ENCODE data around the gene CCDC157.

CCDC157 gene

GRCh38 chr22:30406400-30406799 is 49.6 kb downstream of the CCDC157 start:
- Histone ChIP-seq H3K4me3 (ENCODE audit: low read length, poor library complexity, severe bottlenecking) (no peak overlapping the region), H3K4me2 (ENCODE audit: low read depth, low read length, poor library complexity, severe bottlenecking) (no peak overlapping the region), H3K9me2 (replicated peaks; ENCODE audit: low read depth, low read length) (no peaks in the 10 kb centered on the region), H3K9ac (ENCODE audit: low read depth, low read length, poor library complexity, severe bottlenecking) (no peak overlapping the region), H3F3A (ENCODE audit: low read depth) (no peaks in the 10 kb centered on the region), H4K20me1 (ENCODE audit: insufficient read depth, low read length, poor library complexity, severe bottlenecking) (peaks cover 5% of the 10 kb centered on the region), H3K79me2 (ENCODE audit: insufficient read depth, low read length) (no peaks in the 10 kb centered on the region; the same call in 1 of the 2 replicates), H3K27me3 (ENCODE audit: insufficient read depth, low read length, poor library complexity, severe bottlenecking) (no peaks in the 10 kb centered on the region), H3K9me3 (ENCODE audit: insufficient read depth, low read depth, low read length) (no peaks in the 10 kb centered on the region), H2AFZ (ENCODE audit: low read length) (no peak overlapping the region), H3K36me3 (ENCODE audit: insufficient read depth, low read length) (peaks cover 40% of the 10 kb centered on the region; the same call in 1 of the 2 replicates), H3K4me1 (ENCODE audit: insufficient read depth, low read length, poor library complexity, severe bottlenecking) (peaks cover 15% of the 10 kb centered on the region)
- TF ChIP-seq CTCF (conservative IDR thresholded peaks at IDR 0.05; ENCODE audit: low read length) (no peak), EZH2phosphoT487 (IDR thresholded peaks at IDR 0.05; ENCODE audit: borderline replicate concordance) (no peak)

- Histone ChIP-seq H3K4me3 (ENCODE audit: low read length, poor library complexity, severe bottlenecking) (no peak overlapping the region), H3K4me2 (ENCODE audit: low read depth, low read length, poor library complexity, severe bottlenecking) (peak overlapping the region; percentile 29), H3K9ac (ENCODE audit: low read depth, low read length, poor library complexity, severe bottlenecking) (no peak overlapping the region), H3K9me2 (replicated peaks; ENCODE audit: low read depth, low read length) (no peaks in the 10 kb centered on the region), H3K4me1 (ENCODE audit: insufficient read depth, low read length, poor library complexity, severe bottlenecking) (peaks cover 8% of the 10 kb centered on the region), H3K79me2 (ENCODE audit: insufficient read depth, low read length) (no peaks in the 10 kb centered on the region), H3F3A (ENCODE audit: low read depth) (no peaks in the 10 kb centered on the region), H3K9me3 (ENCODE audit: insufficient read depth, low read depth, low read length) (no peaks in the 10 kb centered on the region), H3K36me3 (ENCODE audit: insufficient read depth, low read length) (peaks cover 57% of the 10 kb centered on the region; the same call in 1 of the 2 replicates), H2AFZ (ENCODE audit: low read length) (no peak overlapping the region), H4K20me1 (ENCODE audit: insufficient read depth, low read length, poor library complexity, severe bottlenecking) (peaks cover 5% of the 10 kb centered on the region), H3K27me3 (ENCODE audit: insufficient read depth, low read length, poor library complexity, severe bottlenecking) (no peaks in the 10 kb centered on the region)
- TF ChIP-seq CTCF (conservative IDR thresholded peaks at IDR 0.05; ENCODE audit: low read length) (no peak), EZH2phosphoT487 (IDR thresholded peaks at IDR 0.05; ENCODE audit: borderline replicate concordance) (no peak)
Measured at GRCh38 chr22:30408388-30409102, 51.7 kb downstream of the CCDC157 start.

GRCh38 chr22:30411780-30412179 is 55.0 kb downstream of the CCDC157 start:
- H3F3A ChIP-seq (ENCODE audit: low read depth): no peaks in the 10 kb centered on the region
- H3K79me2 ChIP-seq (ENCODE audit: insufficient read depth, low read length): no peaks in the 10 kb centered on the region
- H3K27me3 ChIP-seq (ENCODE audit: insufficient read depth, low read length, poor library complexity, severe bottlenecking): no peaks in the 10 kb centered on the region
- no peak overlapping the region for H2AFZ ChIP-seq (ENCODE audit: low read length)
- peaks cover 8% of the 10 kb centered on the region for H3K4me1 ChIP-seq (ENCODE audit: insufficient read depth, low read length, poor library complexity, severe bottlenecking)
- H3K4me3 ChIP-seq (ENCODE audit: low read length, poor library complexity, severe bottlenecking): no peak overlapping the region
- H4K20me1 ChIP-seq (ENCODE audit: insufficient read depth, low read length, poor library complexity, severe bottlenecking): no peaks in the 10 kb centered on the region
- H3K4me2 ChIP-seq (ENCODE audit: low read depth, low read length, poor library complexity, severe bottlenecking): no peak overlapping the region
- H3K36me3 ChIP-seq (ENCODE audit: insufficient read depth, low read length): peaks cover 74% of the 10 kb centered on the region; the same call in 1 of the 2 replicates
- no peak for TF ChIP-seq CTCF (conservative IDR thresholded peaks at IDR 0.05; ENCODE audit: low read length)
- TF ChIP-seq EZH2phosphoT487 (IDR thresholded peaks at IDR 0.05; ENCODE audit: borderline replicate concordance): no peak
- H3K9ac ChIP-seq (ENCODE audit: low read depth, low read length, poor library complexity, severe bottlenecking): no peak overlapping the region
- H3K9me3 ChIP-seq (ENCODE audit: insufficient read depth, low read depth, low read length): no peaks in the 10 kb centered on the region
- no peaks in the 10 kb centered on the region for H3K9me2 ChIP-seq (replicated peaks; ENCODE audit: low read depth, low read length)

Measured in Loucy (cell line).